SK-N-SH treated with all-trans-retinoic acid at 6 μM for 48 hours (cell line): Measurements from ENCODE around the gene SMIM7.

Experiments
- ATAC-seq: fragments of 200-7000 bp; cut with Tn5 transposase; 3 replicates; pipeline ENCODE4 v1.9.1; 2020; ENCODE audit warnings: mild to moderate bottlenecking, moderate library complexity
- ARNTL ChIP-seq: fragments of 450-650 bp; formaldehyde crosslinking; IDR thresholded peaks from 2 replicates; pipeline ENCODE4 v1.5.0; 2020; ENCODE audit warnings: low read depth, mild to moderate bottlenecking, moderate library complexity, borderline replicate concordance
- BACH2 ChIP-seq: fragments of 250-450 bp; sonication (Bioruptor Pico); IDR thresholded peaks from 2 replicates; pipeline ENCODE4 v1.9.0; 2021; ENCODE audit warnings: mild to moderate bottlenecking, borderline replicate concordance
- CREB5 ChIP-seq: fragments of 250-450 bp; sonication (Bioruptor Pico); IDR thresholded peaks from 2 replicates; pipeline ENCODE4 v1.5.1; 2020; ENCODE audit warnings: low read depth, mild to moderate bottlenecking, moderate library complexity
- CSDC2 ChIP-seq: fragments of 250-450 bp; sonication (Bioruptor Pico); IDR thresholded peaks from 2 replicates; pipeline ENCODE4 v1.5.0; 2020; ENCODE audit warnings: mild to moderate bottlenecking, moderate library complexity
- GLIS3 ChIP-seq: fragments of 250-450 bp; sonication (Bioruptor Pico); IDR thresholded peaks from 2 replicates; pipeline ENCODE4 v1.5.0; 2020; ENCODE audit warnings: mild to moderate bottlenecking, moderate library complexity
- ISL1 ChIP-seq: fragments of 250-450 bp; sonication (Bioruptor Pico); IDR thresholded peaks from 2 replicates; pipeline ENCODE4 v2.1.2; 2022; ENCODE audit warnings: mild to moderate bottlenecking, moderate library complexity
- OSR1 ChIP-seq: fragments of 250-450 bp; sonication (Bioruptor Pico); IDR thresholded peaks from 2 replicates; pipeline ENCODE4 v1.8.0; 2022; ENCODE audit warnings: moderate library complexity, mild to moderate bottlenecking, inconsistent platforms
- POU6F1 ChIP-seq: fragments of 250-450 bp; sonication (Bioruptor Pico); IDR thresholded peaks from 2 replicates; pipeline ENCODE4 v1.8.0; 2021; ENCODE audit warnings: low read depth, mild to moderate bottlenecking, moderate library complexity, borderline replicate concordance
- PPARA ChIP-seq: fragments of 250-450 bp; sonication (Bioruptor Pico); IDR thresholded peaks from 2 replicates; pipeline ENCODE4 v1.5.0; 2020; ENCODE audit warnings: mild to moderate bottlenecking, borderline replicate concordance
- RARB ChIP-seq: fragments of 250-450 bp; sonication (Bioruptor Pico); IDR thresholded peaks from 2 replicates; pipeline ENCODE4 v1.8.0; 2021; ENCODE audit warnings: mild to moderate bottlenecking, moderate library complexity
- SNAI2 ChIP-seq: fragments of 250-450 bp; sonication (Bioruptor Pico); IDR thresholded peaks from 2 replicates; pipeline ENCODE4 v1.5.0; 2020; ENCODE audit warnings: mild to moderate bottlenecking, moderate library complexity
- TCF4 ChIP-seq: fragments of 250-450 bp; sonication (Bioruptor Pico); IDR thresholded peaks from 2 replicates; pipeline ENCODE4 v1.8.0; 2021; ENCODE audit warnings: mild to moderate bottlenecking, moderate library complexity, borderline replicate concordance
- TSHZ2 ChIP-seq: fragments of 250-450 bp; sonication (Bioruptor Pico); IDR thresholded peaks from 2 replicates; pipeline ENCODE4 v1.5.0; 2020; ENCODE audit warnings: mild to moderate bottlenecking, moderate library complexity
- ZC3H10 ChIP-seq: fragments of 250-450 bp; sonication (Bioruptor Pico); IDR thresholded peaks from 2 replicates; pipeline ENCODE4 v1.5.1; 2021; ENCODE audit warnings: mild to moderate bottlenecking, moderate library complexity
- ZFP3 ChIP-seq: fragments of 250-450 bp; sonication (Bioruptor Pico); IDR thresholded peaks from 2 replicates; pipeline ENCODE4 v1.5.0; 2020; ENCODE audit warnings: mild to moderate bottlenecking, moderate library complexity
- ZFP30 ChIP-seq: fragments of 450-650 bp; formaldehyde crosslinking; IDR thresholded peaks from 2 replicates; pipeline ENCODE4 v1.5.0; 2022; ENCODE audit warnings: mild to moderate bottlenecking, moderate library complexity
- ZNF565 ChIP-seq: fragments of 450-650 bp; formaldehyde crosslinking; conservative IDR thresholded peaks from 2 replicates; pipeline ENCODE4 v1.5.0; 2020; ENCODE audit warnings: low read depth, mild to moderate bottlenecking, moderate library complexity
- ZNF70 ChIP-seq: fragments of 450-650 bp; formaldehyde crosslinking; IDR thresholded peaks from 2 replicates; pipeline ENCODE4 v1.5.0; 2020; ENCODE audit warnings: mild to moderate bottlenecking, moderate library complexity
- ZNF8 ChIP-seq: fragments of 450-650 bp; formaldehyde crosslinking; IDR thresholded peaks from 2 replicates; pipeline ENCODE4 v1.5.0; 2020; ENCODE audit warnings: mild to moderate bottlenecking, moderate library complexity
- TF ChIP-seq, protein P1 (sequence below): fragments of 250-450 bp; sonication (Bioruptor Pico); IDR thresholded peaks from 2 replicates; pipeline ENCODE4 v1.5.1; 2021; ENCODE audit warnings: mild to moderate bottlenecking, moderate library complexity

SMIM7 gene

GRCh38 chr19:16655727-16656126, 4.2 kb downstream of the SMIM7 start (continued):
- TF ChIP-seq CREB5 (CRISPR knock-in tag) = no peak
- no peak for TF ChIP-seq ZNF565 (CRISPR knock-in tag)
- TF ChIP-seq SNAI2 (CRISPR knock-in tag) = no peak
- no peak for TF ChIP-seq ARNTL (CRISPR knock-in tag)
- TF ChIP-seq POU6F1 = no peak
- TF ChIP-seq, all 23 proteins: peak for 0

DNA sequence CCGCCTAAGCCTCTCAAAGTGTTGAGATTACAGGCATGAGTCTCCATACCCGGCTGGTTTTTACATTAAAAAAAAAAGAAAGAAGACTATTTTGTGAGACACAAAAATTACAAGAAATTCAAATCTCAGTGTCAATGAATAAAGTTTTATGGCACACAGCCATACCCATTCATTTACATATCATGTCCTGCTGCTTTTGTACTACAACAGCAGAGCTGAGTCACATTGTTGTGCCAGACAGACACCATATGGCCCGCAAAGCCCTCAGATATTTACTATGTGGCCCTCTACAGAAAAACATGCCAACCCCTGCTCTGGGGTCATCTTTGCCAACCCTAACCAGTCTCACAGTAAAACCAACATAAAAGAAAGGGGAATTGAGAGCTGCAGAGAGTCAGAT, 5.3 kb downstream of the SMIM7 start:
- ATAC-seq = no peak
- TF ChIP-seq CSDC2 (CRISPR knock-in tag) (no peak), GLIS3 (CRISPR knock-in tag) (no peak), ZNF8 (CRISPR knock-in tag) (no peak), TSHZ2 (CRISPR knock-in tag) (no peak), BACH2 (CRISPR knock-in tag) (no peak), ARNTL (CRISPR knock-in tag) (no peak), ZNF70 (CRISPR knock-in tag) (no peak), TCF4 (CRISPR knock-in tag) (no peak), ZFP3 (no peak), ZC3H10 (no peak), CREB5 (CRISPR knock-in tag) (no peak), RARB (CRISPR knock-in tag) (no peak), POU6F1 (no peak), PPARA (CRISPR knock-in tag) (no peak), SNAI2 (CRISPR knock-in tag) (no peak), ZFP30 (CRISPR knock-in tag) (no peak), ZNF565 (CRISPR knock-in tag) (no peak)
- TF ChIP-seq, protein P1, sequence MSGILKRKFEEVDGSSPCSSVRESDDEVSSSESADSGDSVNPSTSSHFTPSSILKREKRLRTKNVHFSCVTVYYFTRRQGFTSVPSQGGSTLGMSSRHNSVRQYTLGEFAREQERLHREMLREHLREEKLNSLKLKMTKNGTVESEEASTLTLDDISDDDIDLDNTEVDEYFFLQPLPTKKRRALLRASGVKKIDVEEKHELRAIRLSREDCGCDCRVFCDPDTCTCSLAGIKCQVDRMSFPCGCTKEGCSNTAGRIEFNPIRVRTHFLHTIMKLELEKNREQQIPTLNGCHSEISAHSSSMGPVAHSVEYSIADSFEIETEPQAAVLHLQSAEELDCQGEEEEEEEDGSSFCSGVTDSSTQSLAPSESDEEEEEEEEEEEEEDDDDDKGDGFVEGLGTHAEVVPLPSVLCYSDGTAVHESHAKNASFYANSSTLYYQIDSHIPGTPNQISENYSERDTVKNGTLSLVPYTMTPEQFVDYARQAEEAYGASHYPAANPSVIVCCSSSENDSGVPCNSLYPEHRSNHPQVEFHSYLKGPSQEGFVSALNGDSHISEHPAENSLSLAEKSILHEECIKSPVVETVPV = no peak

GRCh38 chr19:16654140-16654539, 5.8 kb downstream of the SMIM7 start:
- no peak for TF ChIP-seq SNAI2 (CRISPR knock-in tag)
- no peak for TF ChIP-seq POU6F1
- TF ChIP-seq OSR1 (CRISPR knock-in tag) = no peak
- no peak for TF ChIP-seq ISL1 (CRISPR knock-in tag)
- TF ChIP-seq ARNTL (CRISPR knock-in tag) = no peak
- no peak for TF ChIP-seq CREB5 (CRISPR knock-in tag)
- TF ChIP-seq GLIS3 (CRISPR knock-in tag) = no peak
- no peak for TF ChIP-seq TCF4 (CRISPR knock-in tag)
- TF ChIP-seq, protein P1 = no peak
- TF ChIP-seq ZC3H10 = no peak
- TF ChIP-seq PPARA (CRISPR knock-in tag) = no peak
- TF ChIP-seq RARB (CRISPR knock-in tag) = no peak
- peak; percentile 68; the same call in 2 of the 3 replicates for ATAC-seq
